Subcutaneous abdominal adipose tissue (tissue), 5 donors: ENCODE data around the gene USE1.

Source experiments
- H3K27ac ChIP-seq: one replicate; pipeline ENCODE4 v1.7.0; 2013; ENCODE audit warnings: low read depth, mild to moderate bottlenecking, inconsistent platforms, low read length, moderate library complexity
- H3K27me3 ChIP-seq, 5 donors: one replicate each; pipeline ENCODE4 v1.7.0; 2013; ENCODE audit warnings: low read length in 5 of 5, inconsistent platforms in 1 of 5; ENCODE audit not compliant: control insufficient read depth in 5 of 5, insufficient read depth in 4 of 5
- H3K36me3 ChIP-seq, 5 donors: one replicate each; pipeline ENCODE4 v1.7.0; 2013; ENCODE audit warnings: low read length in 5 of 5; ENCODE audit not compliant: control insufficient read depth in 5 of 5, insufficient read depth in 5 of 5
- H3K4me1 ChIP-seq, 5 donors: one replicate each; pipeline ENCODE4 v1.7.0; 2013; ENCODE audit warnings: low read length in 5 of 5, mild to moderate bottlenecking in 3 of 5, moderate library complexity in 1 of 5; ENCODE audit not compliant: control insufficient read depth in 5 of 5, insufficient read depth in 5 of 5
- H3K4me3 ChIP-seq, 5 donors: one replicate each; pipeline ENCODE4 v1.7.0; 2013; ENCODE audit warnings: low read length in 5 of 5, low read depth in 1 of 5
- H3K9ac ChIP-seq, 5 donors: one replicate each; pipeline ENCODE4 v1.7.0; 2013; ENCODE audit warnings: low read length in 5 of 5, mild to moderate bottlenecking in 4 of 5, moderate library complexity in 3 of 5
- H3K9me3 ChIP-seq, 5 donors: one replicate each; pipeline ENCODE4 v1.7.0; 2013; ENCODE audit warnings: low read length in 5 of 5; ENCODE audit not compliant: control insufficient read depth in 5 of 5
- donor health status: healthy.
- donor health status: healthy.
- donor health status: healthy.
- donor health status: healthy.
- donor health status: healthy.

USE1 gene

DNA sequence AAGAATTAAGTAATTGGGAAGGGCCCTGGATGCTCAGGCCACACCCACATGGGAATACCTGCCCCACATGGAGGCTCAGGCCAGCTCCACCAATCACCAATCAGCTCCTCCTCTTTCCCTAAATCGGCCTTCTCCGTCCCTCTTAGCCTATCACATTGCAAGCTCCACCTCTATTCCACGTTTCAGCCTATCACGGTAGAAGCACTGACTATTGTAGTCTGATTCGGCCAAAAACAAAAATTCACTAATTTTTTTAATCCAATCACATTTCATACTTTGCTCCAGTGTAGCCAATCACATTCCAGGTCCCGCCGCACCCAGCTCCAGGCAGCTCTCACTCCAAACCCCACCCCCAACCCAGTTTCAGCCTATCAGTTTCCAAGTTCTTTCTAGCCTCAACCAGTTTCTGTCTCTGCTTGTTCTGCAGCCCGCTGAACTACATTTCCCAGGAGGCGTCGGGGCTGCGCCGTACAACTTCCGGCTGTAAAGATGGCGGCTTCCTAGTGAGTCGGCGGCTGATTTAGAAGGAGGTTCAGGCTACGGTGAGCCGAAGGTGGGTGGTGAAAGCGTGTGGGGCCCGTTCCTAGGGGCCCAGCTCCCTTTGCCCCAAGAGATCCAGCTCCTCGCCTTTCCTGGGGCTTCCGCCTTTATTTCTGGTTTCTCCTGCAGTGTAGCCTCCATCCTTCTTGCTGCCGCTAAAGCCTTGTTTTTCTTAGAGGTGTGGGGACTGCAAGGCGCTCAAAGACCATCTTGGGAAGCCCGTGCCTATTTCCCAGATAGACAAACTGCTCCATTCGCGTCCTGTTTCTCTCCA is 52.0 kb downstream of the USE1 start, which contains the start of gene BABAM1:
Gene BABAM1, plus strand, starts transcription at position 469 of the 814 bp plus-strand sequence. CDS start 1,364 bp downstream, outside the sequence.
- peaks cover 5 to 33% (median 14%) of the 10 kb centered on the region in 5 donors for H3K4me1 ChIP-seq
- H3K27ac ChIP-seq, result peak within 1 kb of the TSS; percentile 86
- peaks cover 0 to 29% (median 12%) of the 10 kb centered on the region in 5 donors for H3K36me3 ChIP-seq

DNA sequence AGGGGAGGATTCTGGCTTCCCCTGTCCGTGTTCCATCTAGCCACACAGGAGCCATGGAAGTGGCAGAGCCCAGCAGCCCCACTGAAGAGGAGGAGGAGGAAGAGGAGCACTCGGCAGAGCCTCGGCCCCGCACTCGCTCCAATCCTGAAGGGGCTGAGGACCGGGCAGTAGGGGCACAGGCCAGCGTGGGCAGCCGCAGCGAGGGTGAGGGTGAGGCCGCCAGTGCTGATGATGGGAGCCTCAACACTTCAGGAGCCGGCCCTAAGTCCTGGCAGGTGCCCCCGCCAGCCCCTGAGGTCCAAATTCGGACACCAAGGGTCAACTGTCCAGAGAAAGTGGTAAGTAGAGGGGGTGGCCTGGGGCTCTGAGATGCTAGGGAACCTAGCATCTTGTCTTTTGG is 53.6 kb downstream of the USE1 start:
- no peak overlapping the region for H3K4me3 ChIP-seq
- H3K36me3 ChIP-seq, result peaks cover 0 to 38% (median 17%) of the 10 kb centered on the region in 5 donors
- H3K27ac ChIP-seq, result no peak overlapping the region
- H3K9ac ChIP-seq, result no peak overlapping the region
- H3K4me1 ChIP-seq, result peaks cover 5 to 24% (median 14%) of the 10 kb centered on the region in 5 donors
- no peaks in the 10 kb centered on the region for H3K9me3 ChIP-seq
- H3K27me3 ChIP-seq, result no peaks in the 10 kb centered on the region

More for the DNA sequence above, 52.0 kb downstream of the USE1 start, which contains the start of gene BABAM1:
- peak within 1 kb of the TSS; percentile 60 to 95 (median 86) for H3K9ac ChIP-seq
- H3K27me3 ChIP-seq, result no peaks in the 10 kb centered on the region
- no peaks in the 10 kb centered on the region for H3K9me3 ChIP-seq
- H3K4me3 ChIP-seq, result peak within 1 kb of the TSS; percentile 86 to 98 (median 98)
